ENCODE measurements around the gene ZBTB1. TPM values are rescaled to one million over a fixed set of nuclear protein-coding genes. Genes with fewer than 3 reads are reported as not detected.
A peak's percentile ranks its signal among the peaks of the same experiment; 100 is the strongest.

The ZBTB1 gene
- total RNA-seq, 4 donors from 2014 or later = 17.8 to 41.8 (median 23.9) TPM

- WGBS, 2 donors = 93 to 95% methylated on average over 6 of the region's 6 CpGs
- no peak for DNase-seq
Observed at GRCh38 chr14:64463873-64464272, 40.7 kb upstream of the ZBTB1 start.

GRCh38 chr14:64464651-64465050, 39.9 kb upstream of the ZBTB1 start:
- WGBS, 2 donors = 12 to 23% methylated on average over 6 of the region's 6 CpGs
- H3K27ac ChIP-seq = peak overlapping the region in 2 of 4 donors; percentile 15 to 63
- no peak for TF ChIP-seq CTCF (IDR thresholded peaks at IDR 0.05)
- no peak for TF ChIP-seq POLR2A (IDR thresholded peaks at IDR 0.05)
- peaks cover 0 to 13% (median 0%) of the 10 kb centered on the region in 3 donors for H3K36me3 ChIP-seq
- H3K4me3 ChIP-seq = peak overlapping the region; percentile 38 to 85 (median 74)
- peaks cover 0 to 21% (median 9%) of the 10 kb centered on the region in 3 donors for H3K4me1 ChIP-seq
- H3K27me3 ChIP-seq = no peaks in the 10 kb centered on the region
- DNase-seq = no peak
- no peaks in the 10 kb centered on the region for H3K9me3 ChIP-seq
- intact Hi-C loops (cut with DNase I) = no loop called here

More at GRCh38 chr14:64463873-64464272, 40.7 kb upstream of the ZBTB1 start:
- H3K27ac ChIP-seq = no peak overlapping the region
- no peak overlapping the region for H3K4me3 ChIP-seq
- peaks cover 0 to 21% (median 9%) of the 10 kb centered on the region in 3 donors for H3K4me1 ChIP-seq
- H3K36me3 ChIP-seq = peaks cover 0 to 16% (median 0%) of the 10 kb centered on the region in 3 donors
- intact Hi-C loops (cut with DNase I) = no loop called here
- TF ChIP-seq POLR2A (IDR thresholded peaks at IDR 0.05) (no peak), CTCF (IDR thresholded peaks at IDR 0.05) (no peak)
- H3K9me3 ChIP-seq = no peaks in the 10 kb centered on the region
- H3K27me3 ChIP-seq = no peaks in the 10 kb centered on the region

- peak in 1 of 4 donors; percentile 9 for TF ChIP-seq POLR2A (IDR thresholded peaks at IDR 0.05)
- TF ChIP-seq CTCF (IDR thresholded peaks at IDR 0.05) = no peak
- peaks cover 0 to 21% (median 9%) of the 10 kb centered on the region in 3 donors for H3K4me1 ChIP-seq
- intact Hi-C loops (cut with DNase I) = no loop called here
- H3K4me3 ChIP-seq = peak within 1 kb of the TSS; percentile 38 to 85 (median 74)
- peak; percentile 5 for DNase-seq
- H3K36me3 ChIP-seq = peaks cover 0 to 7% (median 0%) of the 10 kb centered on the region in 3 donors
- no peaks in the 10 kb centered on the region for H3K9me3 ChIP-seq
- WGBS, 2 donors = 0% methylated on average over 9 to 16 of the region's 74 CpGs
- H3K27ac ChIP-seq = peak within 1 kb of the TSS; percentile 15 to 79 (median 64)
- no peaks in the 10 kb centered on the region for H3K27me3 ChIP-seq
Observed at GRCh38 chr14:64465191-64465822, 39.3 kb upstream of the ZBTB1 start, which contains the start of gene AKAP5. AKAP5 (plus strand) TSS chr14:64465499; CDS start chr14:64468395, 2,896 bp downstream.

GRCh38 chr14:64465831-64466554, 38.6 kb upstream of the ZBTB1 start:
- peaks cover 0 to 6% (median 0%) of the 10 kb centered on the region in 3 donors for H3K36me3 ChIP-seq
- 11 to 12% methylated on average over 15 of the region's 15 CpGs for WGBS, 2 donors
- H3K27ac ChIP-seq = peak overlapping the region; percentile 15 to 79 (median 64)
- intact Hi-C loops (cut with DNase I) = no loop called here
- peaks cover 0 to 21% (median 9%) of the 10 kb centered on the region in 3 donors for H3K4me1 ChIP-seq
- TF ChIP-seq CTCF (IDR thresholded peaks at IDR 0.05) (peak in 1 of 6 experiments; percentile 10), POLR2A (IDR thresholded peaks at IDR 0.05) (no peak)
- DNase-seq = no peak
- H3K9me3 ChIP-seq = no peaks in the 10 kb centered on the region
- peak overlapping the region; percentile 38 to 85 (median 74) for H3K4me3 ChIP-seq
- H3K27me3 ChIP-seq = no peaks in the 10 kb centered on the region

- H3K36me3 ChIP-seq = peaks cover 0 to 4% (median 0%) of the 10 kb centered on the region in 3 donors
- no peak for DNase-seq
- H3K4me3 ChIP-seq = no peak overlapping the region
- no peak for TF ChIP-seq CTCF (IDR thresholded peaks at IDR 0.05)
- no peak for TF ChIP-seq POLR2A (IDR thresholded peaks at IDR 0.05)
- intact Hi-C loops (cut with DNase I) = no loop called here
- H3K4me1 ChIP-seq = peaks cover 0 to 21% (median 9%) of the 10 kb centered on the region in 3 donors
- no peak overlapping the region for H3K27ac ChIP-seq
- no peaks in the 10 kb centered on the region for H3K9me3 ChIP-seq
- WGBS, 2 donors = 51 to 75% methylated on average over 3 of the region's 3 CpGs
- no peaks in the 10 kb centered on the region for H3K27me3 ChIP-seq
Observed at GRCh38 chr14:64467101-64467500, 37.5 kb upstream of the ZBTB1 start.
